Measurements from ENCODE around the gene WDFY3.

DNA sequence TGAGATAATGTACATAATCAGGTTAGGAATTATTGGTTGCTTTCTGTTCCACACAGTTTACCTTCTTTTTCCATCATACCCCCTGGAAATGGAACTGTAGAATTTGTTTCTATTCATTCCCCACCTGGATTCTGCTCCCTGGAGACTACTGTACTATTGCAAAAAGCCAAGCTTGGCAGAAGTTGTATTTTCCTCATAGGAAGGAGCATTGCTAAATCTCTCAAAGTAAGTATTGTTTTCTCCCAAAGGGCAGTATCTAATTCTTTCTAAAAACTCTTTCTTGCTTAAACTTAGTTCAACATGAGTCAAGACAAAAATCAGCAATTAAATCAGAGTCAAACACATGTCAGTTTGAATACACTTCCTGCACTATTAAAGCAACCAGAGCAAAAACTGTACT, 247.4 kb downstream of the WDFY3 start:
- TF ChIP-seq, protein P1, sequence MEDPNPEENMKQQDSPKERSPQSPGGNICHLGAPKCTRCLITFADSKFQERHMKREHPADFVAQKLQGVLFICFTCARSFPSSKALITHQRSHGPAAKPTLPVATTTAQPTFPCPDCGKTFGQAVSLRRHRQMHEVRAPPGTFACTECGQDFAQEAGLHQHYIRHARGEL (CRISPR knock-in tag; IDR thresholded peaks at IDR 0.05) = no peak
- no peak for TF ChIP-seq MXI1 (IDR thresholded peaks at IDR 0.05; ENCODE audit: borderline replicate concordance, low read depth, low read length)
- TF ChIP-seq, protein P2, sequence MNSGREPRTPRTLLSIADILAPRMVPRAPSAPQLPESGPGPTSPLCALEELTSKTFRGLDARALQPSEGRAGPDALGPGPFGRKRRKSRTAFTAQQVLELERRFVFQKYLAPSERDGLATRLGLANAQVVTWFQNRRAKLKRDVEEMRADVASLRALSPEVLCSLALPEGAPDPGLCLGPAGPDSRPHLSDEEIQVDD (CRISPR knock-in tag; IDR thresholded peaks at IDR 0.05; ENCODE audit: borderline replicate concordance) = no peak
- TF ChIP-seq RFXAP (CRISPR knock-in tag; IDR thresholded peaks at IDR 0.05; ENCODE audit: borderline replicate concordance) = no peak
- TF ChIP-seq, protein P3, sequence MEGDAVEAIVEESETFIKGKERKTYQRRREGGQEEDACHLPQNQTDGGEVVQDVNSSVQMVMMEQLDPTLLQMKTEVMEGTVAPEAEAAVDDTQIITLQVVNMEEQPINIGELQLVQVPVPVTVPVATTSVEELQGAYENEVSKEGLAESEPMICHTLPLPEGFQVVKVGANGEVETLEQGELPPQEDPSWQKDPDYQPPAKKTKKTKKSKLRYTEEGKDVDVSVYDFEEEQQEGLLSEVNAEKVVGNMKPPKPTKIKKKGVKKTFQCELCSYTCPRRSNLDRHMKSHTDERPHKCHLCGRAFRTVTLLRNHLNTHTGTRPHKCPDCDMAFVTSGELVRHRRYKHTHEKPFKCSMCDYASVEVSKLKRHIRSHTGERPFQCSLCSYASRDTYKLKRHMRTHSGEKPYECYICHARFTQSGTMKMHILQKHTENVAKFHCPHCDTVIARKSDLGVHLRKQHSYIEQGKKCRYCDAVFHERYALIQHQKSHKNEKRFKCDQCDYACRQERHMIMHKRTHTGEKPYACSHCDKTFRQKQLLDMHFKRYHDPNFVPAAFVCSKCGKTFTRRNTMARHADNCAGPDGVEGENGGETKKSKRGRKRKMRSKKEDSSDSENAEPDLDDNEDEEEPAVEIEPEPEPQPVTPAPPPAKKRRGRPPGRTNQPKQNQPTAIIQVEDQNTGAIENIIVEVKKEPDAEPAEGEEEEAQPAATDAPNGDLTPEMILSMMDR (CRISPR knock-in tag; IDR thresholded peaks at IDR 0.05) = no peak
- TF ChIP-seq, protein P4, sequence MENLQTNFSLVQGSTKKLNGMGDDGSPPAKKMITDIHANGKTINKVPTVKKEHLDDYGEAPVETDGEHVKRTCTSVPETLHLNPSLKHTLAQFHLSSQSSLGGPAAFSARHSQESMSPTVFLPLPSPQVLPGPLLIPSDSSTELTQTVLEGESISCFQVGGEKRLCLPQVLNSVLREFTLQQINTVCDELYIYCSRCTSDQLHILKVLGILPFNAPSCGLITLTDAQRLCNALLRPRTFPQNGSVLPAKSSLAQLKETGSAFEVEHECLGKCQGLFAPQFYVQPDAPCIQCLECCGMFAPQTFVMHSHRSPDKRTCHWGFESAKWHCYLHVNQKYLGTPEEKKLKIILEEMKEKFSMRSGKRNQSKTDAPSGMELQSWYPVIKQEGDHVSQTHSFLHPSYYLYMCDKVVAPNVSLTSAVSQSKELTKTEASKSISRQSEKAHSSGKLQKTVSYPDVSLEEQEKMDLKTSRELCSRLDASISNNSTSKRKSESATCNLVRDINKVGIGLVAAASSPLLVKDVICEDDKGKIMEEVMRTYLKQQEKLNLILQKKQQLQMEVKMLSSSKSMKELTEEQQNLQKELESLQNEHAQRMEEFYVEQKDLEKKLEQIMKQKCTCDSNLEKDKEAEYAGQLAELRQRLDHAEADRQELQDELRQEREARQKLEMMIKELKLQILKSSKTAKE (CRISPR knock-in tag; IDR thresholded peaks at IDR 0.05; ENCODE audit: borderline replicate concordance) = no peak
- TF ChIP-seq POLR2A (IDR thresholded peaks at IDR 0.05; ENCODE audit: insufficient read depth in 1 of 2, low read depth in 2 of 2, low read length in 2 of 2) = no peak
- no peak for TF ChIP-seq ZNF138 (CRISPR knock-in tag; IDR thresholded peaks at IDR 0.05; ENCODE audit: low read depth)
- TF ChIP-seq NR3C1 (CRISPR knock-in tag; IDR thresholded peaks at IDR 0.05) = no peak
